ENCODE results near the gene LRP2.
A peak's percentile ranks its signal among the peaks of the same experiment; 100 is the strongest.

LRP2 gene

GRCh38 chr2:169114056-169114455 lies 248.3 kb downstream of the LRP2 start:
- DNase-seq: no peak

- DNase-seq: no peak
Observed at GRCh38 chr2:169112841-169113240, 249.5 kb downstream of the LRP2 start.

GRCh38 chr2:169110916-169111315 lies 251.4 kb downstream of the LRP2 start:
- no peak for DNase-seq

GRCh38 chr2:169110419-169110818 lies 251.9 kb downstream of the LRP2 start:
- no peak for DNase-seq

- peak; percentile 52 for DNase-seq
Observed at GRCh38 chr2:169109502-169110409, 252.6 kb downstream of the LRP2 start.

GRCh38 chr2:169108099-169108884 lies 254.0 kb downstream of the LRP2 start:
- DNase-seq: no peak

- DNase-seq: no peak
Observed at GRCh38 chr2:169107645-169108044, 254.7 kb downstream of the LRP2 start.

GRCh38 chr2:169106563-169107545 lies 255.5 kb downstream of the LRP2 start:
- no peak for DNase-seq

GRCh38 chr2:169106134-169106533 lies 256.2 kb downstream of the LRP2 start:
- no peak for DNase-seq

GRCh38 chr2:169105476-169105875 lies 256.9 kb downstream of the LRP2 start:
- DNase-seq: no peak

- DNase-seq: no peak
Observed at GRCh38 chr2:169104848-169105247, 257.5 kb downstream of the LRP2 start.

- DNase-seq: no peak
Observed at GRCh38 chr2:169095621-169096105, 266.7 kb downstream of the LRP2 start.

- no peak for DNase-seq
Observed at GRCh38 chr2:169094676-169095075, 267.7 kb downstream of the LRP2 start.

GRCh38 chr2:169093535-169093934 lies 268.8 kb downstream of the LRP2 start:
- DNase-seq: no peak

- no peak for DNase-seq
Observed at GRCh38 chr2:169091761-169092519, 270.4 kb downstream of the LRP2 start.

- DNase-seq: no peak
Observed at GRCh38 chr2:169091256-169091655, 271.1 kb downstream of the LRP2 start.

- DNase-seq: no peak
Observed at GRCh38 chr2:169090133-169090820, 272.1 kb downstream of the LRP2 start.

- DNase-seq: no peak
Observed at GRCh38 chr2:169089182-169089581, 273.2 kb downstream of the LRP2 start.

GRCh38 chr2:169087757-169088379 lies 274.5 kb downstream of the LRP2 start:
- no peak for DNase-seq

GRCh38 chr2:169086893-169087467 lies 275.4 kb downstream of the LRP2 start:
- DNase-seq: no peak

All from NCI-H2171 (cell line).